NCI-H446 treated with DMSO at 0.1 percent for 48 hours (cell line): ENCODE results near the gene SLC6A19.

Experiments used
- DNase-seq: peaks from one replicate; lab custom pipeline; 2025; lab: John Stamatoyannopoulos, UW

Gene SLC6A19

GRCh38 chr5:1166370-1166769 lies 35.0 kb upstream of the SLC6A19 start:
- no peak for DNase-seq

- no peak for DNase-seq
Observed at GRCh38 chr5:1167361-1167727, 34.1 kb upstream of the SLC6A19 start.

GRCh38 chr5:1167728-1168709 lies 33.4 kb upstream of the SLC6A19 start:
- no peak for DNase-seq

- no peak for DNase-seq
Observed at GRCh38 chr5:1168796-1169195, 32.6 kb upstream of the SLC6A19 start.

GRCh38 chr5:1169211-1170115 lies 31.9 kb upstream of the SLC6A19 start:
- DNase-seq = no peak

GRCh38 chr5:1171340-1171941 lies 30.0 kb upstream of the SLC6A19 start:
- DNase-seq = no peak

- no peak for DNase-seq
Observed at GRCh38 chr5:1172007-1172581, 29.3 kb upstream of the SLC6A19 start.

GRCh38 chr5:1172670-1173404 lies 28.6 kb upstream of the SLC6A19 start:
- DNase-seq = no peak

GRCh38 chr5:1173485-1174070 lies 27.8 kb upstream of the SLC6A19 start:
- DNase-seq = no peak

GRCh38 chr5:1174122-1174936 lies 27.1 kb upstream of the SLC6A19 start:
- DNase-seq = peak; percentile 32

- DNase-seq = no peak
Observed at GRCh38 chr5:1175015-1175414, 26.4 kb upstream of the SLC6A19 start.

- DNase-seq = no peak
Observed at GRCh38 chr5:1175801-1176472, 25.5 kb upstream of the SLC6A19 start.

- DNase-seq = no peak
Observed at GRCh38 chr5:1176473-1177391, 24.7 kb upstream of the SLC6A19 start.

- DNase-seq = no peak
Observed at GRCh38 chr5:1177826-1178528, 23.4 kb upstream of the SLC6A19 start.

GRCh38 chr5:1178529-1179382 lies 22.6 kb upstream of the SLC6A19 start:
- DNase-seq = no peak

- DNase-seq = no peak
Observed at GRCh38 chr5:1179383-1179715, 22.0 kb upstream of the SLC6A19 start.

- no peak for DNase-seq
Observed at GRCh38 chr5:1180096-1180495, 21.3 kb upstream of the SLC6A19 start.
